Spinal cord (tissue), 10 donors: ENCODE data around the gene ACVRL1. TPM values are rescaled to one million over a fixed set of nuclear protein-coding genes. Genes with fewer than 3 reads are reported as not detected.

Source experiments
- DNase-seq, 6 donors: peaks; one replicate each; pipeline versions ENCODE4 v3.0.0 to v3.0.0-alpha.2; 2013 to 2015; ENCODE audit warnings: low spot score in 6 of 6, low read depth in 4 of 6
- H3K27ac ChIP-seq: one replicate; pipeline ENCODE4 v1.5.1; 2013; ENCODE audit warnings: low read depth, low read length, control low read depth
- H3K27me3 ChIP-seq: one replicate; pipeline ENCODE4 v1.6.1; 2013; ENCODE audit warnings: low read length; ENCODE audit not compliant: control insufficient read depth, insufficient read depth
- H3K36me3 ChIP-seq: one replicate; pipeline ENCODE4 v1.6.1; 2013; ENCODE audit warnings: low read length; ENCODE audit not compliant: control insufficient read depth, insufficient read depth
- H3K4me1 ChIP-seq: one replicate; pipeline ENCODE4 v1.6.1; 2013; ENCODE audit warnings: low read length; ENCODE audit not compliant: control insufficient read depth, insufficient read depth
- H3K4me3 ChIP-seq: one replicate; pipeline ENCODE4 v1.5.1; 2013; ENCODE audit warnings: low read depth, low read length, control low read depth
- H3K9me3 ChIP-seq: one replicate; pipeline ENCODE4 v1.6.1; 2013; ENCODE audit warnings: low read length; ENCODE audit not compliant: control insufficient read depth, insufficient read depth
- WGBS: methylation state at CpG from one replicate; pipeline ENCODE4 v1.1.5; 2013; ENCODE audit warnings: missing lambda C conversion rate; ENCODE audit not compliant: insufficient coverage; 5-methylcytosine and 5-hydroxymethylcytosine counted together
- polyA plus RNA-seq, 2 donors: library from polyadenylated mRNA; unstranded; fragments of 120-200 nt; gene quantifications; one replicate each; pipeline ENCODE4 v1.2.1, GENCODE V29; 2013; ENCODE audit not compliant: insufficient read length in 2 of 2
- total RNA-seq, 2 donors: library from RNA; depleted of rRNA in 1 of 2; stranded (reverse); fragments of 120-200 nt in 1 of 2; fragments of >200 nt in 1 of 2; gene quantifications; one replicate each; pipeline versions ENCODE4 v1.2.3 to v1.2.4, GENCODE V29; 2013 to 2014
- donor health status: healthy.

ACVRL1 gene
- total and polyA plus RNA-seq, 4 donors: 8.4 to 55.7 (median 17.0) TPM

DNA sequence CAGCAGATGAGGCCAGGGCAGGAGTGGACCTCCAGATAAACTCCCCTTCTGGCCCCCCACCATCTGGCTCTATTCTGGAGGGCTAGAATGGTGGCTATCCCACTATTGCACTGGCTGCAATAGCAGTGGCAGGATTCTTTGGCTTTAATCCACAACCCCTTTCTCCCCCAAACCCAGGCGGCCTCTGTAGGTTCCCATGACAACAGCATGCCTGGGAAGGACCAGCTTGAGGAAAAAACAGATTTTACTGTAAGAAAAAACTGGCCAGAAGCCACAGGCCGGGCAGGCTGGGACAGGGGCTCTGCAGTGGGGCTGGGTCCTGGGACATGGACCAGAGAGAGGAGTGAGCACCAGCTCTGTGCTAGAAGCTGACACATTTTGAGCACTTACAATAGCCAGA lies 30.6 kb downstream of the ACVRL1 start:
- H3K4me1 ChIP-seq: peaks cover 17% of the 10 kb centered on the region
- no peaks in the 10 kb centered on the region for H3K36me3 ChIP-seq
- no peak overlapping the region for H3K27ac ChIP-seq
- H3K27me3 ChIP-seq: no peaks in the 10 kb centered on the region
- peak in 2 of 6 donors; percentile 88 to 90 for DNase-seq
- H3K9me3 ChIP-seq: no peaks in the 10 kb centered on the region
- H3K4me3 ChIP-seq: no peak overlapping the region
- WGBS: 0% methylated on average over 1 of the region's 2 CpGs

DNA sequence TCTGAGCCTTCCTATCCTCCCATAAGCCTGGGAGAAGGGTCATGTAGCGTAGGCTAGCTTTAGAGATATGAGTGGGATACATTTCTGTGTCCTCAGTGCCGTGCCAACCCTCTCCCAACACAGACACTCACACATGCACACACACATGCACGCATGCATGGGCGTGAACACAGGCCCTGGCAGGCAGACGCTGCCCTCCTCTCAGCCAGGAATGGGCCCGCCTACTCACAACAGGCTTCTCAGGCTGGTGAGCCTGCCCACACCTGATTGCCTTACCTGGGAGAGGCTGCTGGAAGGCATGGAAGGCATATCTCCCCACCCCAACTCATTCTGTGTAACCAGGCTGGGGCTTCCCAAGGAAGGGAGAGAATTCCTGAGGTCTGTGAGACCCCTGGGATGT lies 31.4 kb downstream of the ACVRL1 start:
- Histone ChIP-seq H3K4me1 (peaks cover 17% of the 10 kb centered on the region), H3K4me3 (no peak overlapping the region), H3K27ac (no peak overlapping the region), H3K9me3 (no peaks in the 10 kb centered on the region), H3K36me3 (no peaks in the 10 kb centered on the region), H3K27me3 (no peaks in the 10 kb centered on the region)
- no peak for DNase-seq
- WGBS: 80% methylated on average over 1 of the region's 6 CpGs

GRCh38 chr12:51941011-51941581 lies 33.8 kb downstream of the ACVRL1 start:
- peaks cover 3% of the 10 kb centered on the region for H3K9me3 ChIP-seq
- DNase-seq: peak in 2 of 6 donors; percentile 47 to 73
- no peak overlapping the region for H3K27ac ChIP-seq
- 38% methylated on average over 8 of the region's 15 CpGs for WGBS
- peaks cover 17% of the 10 kb centered on the region for H3K4me1 ChIP-seq
- H3K4me3 ChIP-seq: no peak overlapping the region
- H3K36me3 ChIP-seq: no peaks in the 10 kb centered on the region
- H3K27me3 ChIP-seq: no peaks in the 10 kb centered on the region

DNA sequence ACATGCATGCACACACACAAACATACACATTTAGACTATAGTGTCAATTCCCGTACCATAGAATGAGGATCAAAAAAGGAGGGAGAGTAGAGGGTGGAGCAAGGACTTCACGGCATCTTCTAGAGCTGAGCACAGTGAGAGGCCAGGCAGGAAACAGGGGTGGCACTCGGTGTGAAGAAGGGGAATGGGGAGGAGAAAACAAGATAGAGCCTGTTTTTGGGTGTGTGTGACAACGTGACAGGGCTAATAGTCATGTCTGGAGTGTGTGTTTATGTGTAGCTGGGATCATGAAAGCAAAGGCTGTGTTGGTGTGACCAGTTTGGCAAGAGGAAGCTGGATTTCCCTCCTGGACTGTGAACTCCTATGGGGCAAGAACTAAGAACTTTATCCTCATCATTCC lies 34.3 kb downstream of the ACVRL1 start:
- H3K36me3 ChIP-seq: no peaks in the 10 kb centered on the region
- peaks cover 3% of the 10 kb centered on the region for H3K9me3 ChIP-seq
- H3K27me3 ChIP-seq: no peaks in the 10 kb centered on the region
- 54% methylated on average over 3 of the region's 4 CpGs for WGBS
- H3K4me1 ChIP-seq: peaks cover 17% of the 10 kb centered on the region
- no peak for DNase-seq
- no peak overlapping the region for H3K27ac ChIP-seq
- no peak overlapping the region for H3K4me3 ChIP-seq

- peaks cover 3% of the 10 kb centered on the region for H3K9me3 ChIP-seq
- H3K27ac ChIP-seq: no peak overlapping the region
- WGBS: 92% methylated on average over 5 of the region's 7 CpGs
- no peaks in the 10 kb centered on the region for H3K36me3 ChIP-seq
- no peak overlapping the region for H3K4me3 ChIP-seq
- H3K27me3 ChIP-seq: no peaks in the 10 kb centered on the region
- peaks cover 17% of the 10 kb centered on the region for H3K4me1 ChIP-seq
- DNase-seq: no peak
These were observed 34.8 kb downstream of the ACVRL1 start for GRCh38 chr12:51942056-51942455.

- Histone ChIP-seq H3K27me3 (no peaks in the 10 kb centered on the region), H3K4me1 (peaks cover 17% of the 10 kb centered on the region), H3K36me3 (no peaks in the 10 kb centered on the region), H3K9me3 (peaks cover 3% of the 10 kb centered on the region), H3K4me3 (no peak overlapping the region), H3K27ac (no peak overlapping the region)
- DNase-seq: no peak
- WGBS: 100% methylated on average over 4 of the region's 6 CpGs
These were observed 35.2 kb downstream of the ACVRL1 start for GRCh38 chr12:51942501-51943000.

DNA sequence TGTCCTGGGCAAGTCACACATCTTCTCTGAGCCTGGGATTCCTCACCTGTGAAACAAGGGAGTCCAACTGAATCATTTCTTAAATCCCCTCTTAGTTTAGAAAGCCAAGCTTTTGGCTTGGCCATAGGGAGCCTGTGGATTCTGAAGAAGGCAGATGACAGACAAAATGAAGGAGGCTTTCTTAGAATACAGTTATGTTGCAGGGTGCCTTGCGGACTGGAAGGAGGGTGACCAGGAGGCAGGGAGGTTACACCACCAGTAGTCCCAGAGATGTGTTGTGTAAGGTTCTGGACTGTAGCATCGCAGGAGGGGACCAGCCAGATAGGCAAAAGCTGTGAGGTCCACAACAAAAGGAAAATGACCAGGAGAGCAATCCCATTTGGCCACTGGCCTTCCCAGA lies 36.0 kb downstream of the ACVRL1 start:
- Histone ChIP-seq H3K9me3 (peaks cover 3% of the 10 kb centered on the region), H3K36me3 (no peaks in the 10 kb centered on the region), H3K4me1 (peaks cover 11% of the 10 kb centered on the region), H3K4me3 (no peak overlapping the region), H3K27ac (no peak overlapping the region), H3K27me3 (no peaks in the 10 kb centered on the region)
- 96% methylated on average over 2 of the region's 2 CpGs for WGBS
- no peak for DNase-seq

GRCh38 chr12:51944608-51945233 lies 37.4 kb downstream of the ACVRL1 start:
- Histone ChIP-seq H3K9me3 (peaks cover 3% of the 10 kb centered on the region), H3K36me3 (no peaks in the 10 kb centered on the region), H3K4me1 (peaks cover 11% of the 10 kb centered on the region), H3K27ac (no peak overlapping the region), H3K27me3 (no peaks in the 10 kb centered on the region), H3K4me3 (no peak overlapping the region)
- no CpG with 5 or more reads among the region's 1 CpG for WGBS
- no peak for DNase-seq

DNA sequence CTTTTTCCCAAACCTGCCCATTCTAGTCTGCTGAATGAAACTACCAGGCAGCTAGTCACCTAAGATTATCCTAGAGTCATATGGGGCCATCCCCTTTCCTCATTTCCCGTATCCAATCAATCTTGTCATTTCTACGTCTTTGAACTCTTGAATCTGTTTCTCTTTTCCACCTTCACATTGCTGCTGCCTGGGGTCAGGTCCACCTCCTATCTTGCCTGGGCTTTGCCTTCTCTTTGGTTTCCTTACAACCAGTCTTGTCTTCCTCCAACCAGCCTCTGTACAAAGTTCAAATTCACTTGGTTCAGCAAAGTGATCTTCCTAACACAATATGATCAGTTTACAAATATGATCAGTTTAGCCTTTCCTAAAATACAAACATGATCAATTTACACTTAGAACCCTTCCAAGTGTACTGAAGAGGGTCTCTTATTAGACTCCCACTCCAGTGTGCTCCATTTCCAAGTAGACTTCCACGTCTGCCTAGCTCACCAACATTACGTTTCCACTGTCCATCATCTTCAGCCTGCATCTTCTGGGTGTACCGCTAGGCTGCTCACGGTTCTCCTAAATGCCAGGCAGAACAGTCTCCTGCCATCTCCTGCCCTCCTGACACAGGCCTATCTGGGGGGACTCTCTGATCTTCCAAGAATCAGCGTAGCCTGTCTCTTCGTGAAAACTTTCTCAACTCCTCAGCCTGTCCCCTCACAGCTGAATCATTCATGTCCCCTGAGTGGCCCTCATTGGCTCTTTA lies 40.1 kb downstream of the ACVRL1 start:
- no peaks in the 10 kb centered on the region for H3K36me3 ChIP-seq
- H3K27ac ChIP-seq: no peak overlapping the region
- WGBS: 91% methylated on average over 8 of the region's 8 CpGs
- H3K27me3 ChIP-seq: no peaks in the 10 kb centered on the region
- peaks cover 8% of the 10 kb centered on the region for H3K4me1 ChIP-seq
- DNase-seq: no peak
- H3K9me3 ChIP-seq: peaks cover 3% of the 10 kb centered on the region
- H3K4me3 ChIP-seq: no peak overlapping the region
